ENCODE results near the gene ZNF628. TPM values are rescaled to one million over a fixed set of nuclear protein-coding genes. Genes with fewer than 3 reads are reported as not detected.

The ZNF628 gene
- total and polyA plus RNA-seq, 9 donors = 3.8 to 18.4 (median 8.7) TPM; not detected in 1

GRCh38 chr19:55486971-55487923, 10.8 kb downstream of the ZNF628 start:
- intact Hi-C loops (cut with DNase I) = no loop called here
- Histone ChIP-seq H3K27me3 (no peaks in the 10 kb centered on the region), H3K27ac (peak overlapping the region; percentile 85 to 89), H3K36me3 (no peaks in the 10 kb centered on the region), H3K4me1 (ENCODE audit: insufficient read depth) (peaks cover 28% of the 10 kb centered on the region), H3K9me3 (no peaks in the 10 kb centered on the region), H3K4me3 (peak overlapping the region; percentile 5)
- WGBS, 3 donors = 10 to 27% (median 13%) methylated on average over 26 to 27 of the region's 27 CpGs
- TF ChIP-seq, protein P1, sequence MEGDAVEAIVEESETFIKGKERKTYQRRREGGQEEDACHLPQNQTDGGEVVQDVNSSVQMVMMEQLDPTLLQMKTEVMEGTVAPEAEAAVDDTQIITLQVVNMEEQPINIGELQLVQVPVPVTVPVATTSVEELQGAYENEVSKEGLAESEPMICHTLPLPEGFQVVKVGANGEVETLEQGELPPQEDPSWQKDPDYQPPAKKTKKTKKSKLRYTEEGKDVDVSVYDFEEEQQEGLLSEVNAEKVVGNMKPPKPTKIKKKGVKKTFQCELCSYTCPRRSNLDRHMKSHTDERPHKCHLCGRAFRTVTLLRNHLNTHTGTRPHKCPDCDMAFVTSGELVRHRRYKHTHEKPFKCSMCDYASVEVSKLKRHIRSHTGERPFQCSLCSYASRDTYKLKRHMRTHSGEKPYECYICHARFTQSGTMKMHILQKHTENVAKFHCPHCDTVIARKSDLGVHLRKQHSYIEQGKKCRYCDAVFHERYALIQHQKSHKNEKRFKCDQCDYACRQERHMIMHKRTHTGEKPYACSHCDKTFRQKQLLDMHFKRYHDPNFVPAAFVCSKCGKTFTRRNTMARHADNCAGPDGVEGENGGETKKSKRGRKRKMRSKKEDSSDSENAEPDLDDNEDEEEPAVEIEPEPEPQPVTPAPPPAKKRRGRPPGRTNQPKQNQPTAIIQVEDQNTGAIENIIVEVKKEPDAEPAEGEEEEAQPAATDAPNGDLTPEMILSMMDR (IDR thresholded peaks at IDR 0.05) = no peak
- no peak for TF ChIP-seq EP300 (IDR thresholded peaks at IDR 0.05)
- TF ChIP-seq POLR2A (IDR thresholded peaks at IDR 0.05) = peak; percentile 45
- DNase-seq = peak; percentile 87 to 93 (median 92)

DNA sequence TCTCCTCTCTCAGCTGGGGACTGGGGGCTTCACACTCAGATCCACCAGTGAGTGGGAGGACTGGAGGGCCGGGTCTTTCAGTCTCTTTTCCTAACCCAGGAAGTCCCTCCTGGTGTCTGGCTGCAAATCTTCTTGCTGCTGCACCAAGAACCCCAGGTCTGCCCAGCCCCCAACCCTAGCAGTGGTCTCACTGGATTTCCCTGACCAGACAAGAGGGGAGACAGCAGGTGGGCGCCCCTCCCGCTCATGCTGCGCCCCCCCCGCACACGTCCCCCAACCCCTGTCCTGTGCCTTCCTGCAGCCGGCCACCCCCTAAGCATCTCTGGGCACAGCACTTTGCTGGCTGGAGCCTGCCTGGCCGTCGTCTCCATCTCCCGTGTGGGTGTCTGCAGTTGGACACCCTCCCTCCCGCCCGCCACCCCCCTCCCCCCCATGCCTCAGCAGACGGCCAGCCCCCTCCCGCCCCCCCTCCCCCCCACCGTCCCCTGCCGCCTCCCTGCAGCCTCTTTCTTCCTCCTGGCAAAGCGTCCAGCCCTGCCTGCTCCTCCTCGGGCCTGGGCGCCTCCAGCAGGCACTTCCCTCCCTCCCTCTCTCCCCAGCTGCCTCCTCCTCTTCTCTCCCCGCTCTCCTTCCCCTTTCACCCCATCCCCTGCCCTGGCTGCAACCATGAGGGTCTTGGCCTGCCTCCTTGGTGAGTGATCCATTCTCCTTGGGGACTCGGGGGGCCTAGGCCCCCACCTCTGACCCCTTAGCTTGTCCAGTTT, 11.7 kb downstream of the ZNF628 start, which contains the start of gene SSC5D:
TSS of gene SSC5D (plus strand) at position 513 of the 764 bp plus-strand sequence. CDS start at position 667, 154 bp downstream.
- TF ChIP-seq, protein P1 (IDR thresholded peaks at IDR 0.05) = no peak
- no peak for TF ChIP-seq EP300 (IDR thresholded peaks at IDR 0.05)
- TF ChIP-seq POLR2A (IDR thresholded peaks at IDR 0.05) = no peak
- intact Hi-C loops (cut with DNase I) = no loop called here
- Histone ChIP-seq H3K9me3 (no peaks in the 10 kb centered on the region), H3K27me3 (no peaks in the 10 kb centered on the region), H3K4me3 (no peak within 1 kb of the TSS), H3K36me3 (no peaks in the 10 kb centered on the region), H3K27ac (peak within 1 kb of the TSS; percentile 85 to 89), H3K4me1 (ENCODE audit: insufficient read depth) (peaks cover 30% of the 10 kb centered on the region)
- WGBS, 3 donors = 2 to 5% (median 4%) methylated on average over 15 to 21 of the region's 21 CpGs
- DNase-seq = peak in 4 of 5 donors; percentile 70 to 80 (median 75)

GRCh38 chr19:55488986-55489710, 12.7 kb downstream of the ZNF628 start:
- no peak overlapping the region for H3K4me3 ChIP-seq
- intact Hi-C loops (cut with DNase I) = no loop called here
- H3K27me3 ChIP-seq = no peaks in the 10 kb centered on the region
- DNase-seq = peak in 4 of 5 donors; percentile 55 to 74 (median 69)
- H3K9me3 ChIP-seq = no peaks in the 10 kb centered on the region
- H3K36me3 ChIP-seq = no peaks in the 10 kb centered on the region
- TF ChIP-seq EP300 (IDR thresholded peaks at IDR 0.05) = no peak
- TF ChIP-seq, protein P1 (IDR thresholded peaks at IDR 0.05) = no peak
- no peak for TF ChIP-seq POLR2A (IDR thresholded peaks at IDR 0.05)
- H3K4me1 ChIP-seq (ENCODE audit: insufficient read depth) = peaks cover 35% of the 10 kb centered on the region
- peak overlapping the region; percentile 79 to 85 for H3K27ac ChIP-seq
- WGBS, 3 donors = 70 to 79% (median 78%) methylated on average over 20 to 36 of the region's 36 CpGs

Data from ovary (tissue), 9 donors.